Midbrain (tissue), 1 donor: ENCODE data around the gene ACLY.
A peak's percentile ranks its signal among the peaks of the same experiment; 100 is the strongest.
"Not testable (repeated sequence)": the region's sequence is repeated elsewhere in the genome, so short reads cannot be mapped to it uniquely, and the experiment has no call there.

ENCODE experiments used
- DNase-seq: peaks from one replicate; lab custom pipeline; 2025; lab: John Stamatoyannopoulos, UW

ACLY gene

DNA sequence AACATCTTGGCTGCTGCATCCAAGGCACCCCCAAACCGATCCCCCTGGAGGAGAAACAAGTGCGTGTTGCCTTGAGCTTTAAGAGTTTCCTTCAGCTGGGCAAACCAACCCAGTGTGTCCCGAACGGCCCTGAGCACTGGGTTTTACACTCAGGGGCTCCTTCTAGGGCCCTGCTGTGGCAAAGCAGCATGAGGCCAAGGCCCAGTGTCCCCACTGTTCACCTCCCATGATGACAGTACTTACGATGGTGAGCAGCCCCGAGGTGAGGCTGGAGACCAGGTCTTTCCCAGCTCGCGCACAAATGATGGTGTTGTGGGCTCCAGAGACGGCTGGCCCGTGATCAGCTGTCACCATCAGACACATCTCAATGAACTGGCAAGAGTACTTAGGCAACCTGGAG is 47.0 kb downstream of the ACLY start:
- DNase-seq = no peak

- DNase-seq = no peak
Measured at GRCh38 chr17:41870627-41871026, 48.1 kb downstream of the ACLY start.

- DNase-seq = no peak
Measured at GRCh38 chr17:41870097-41870496, 48.7 kb downstream of the ACLY start.

- DNase-seq = no peak
Measured at GRCh38 chr17:41869426-41869825, 49.3 kb downstream of the ACLY start.

- no peak for DNase-seq
Measured at GRCh38 chr17:41868568-41868967, 50.2 kb downstream of the ACLY start.

DNA sequence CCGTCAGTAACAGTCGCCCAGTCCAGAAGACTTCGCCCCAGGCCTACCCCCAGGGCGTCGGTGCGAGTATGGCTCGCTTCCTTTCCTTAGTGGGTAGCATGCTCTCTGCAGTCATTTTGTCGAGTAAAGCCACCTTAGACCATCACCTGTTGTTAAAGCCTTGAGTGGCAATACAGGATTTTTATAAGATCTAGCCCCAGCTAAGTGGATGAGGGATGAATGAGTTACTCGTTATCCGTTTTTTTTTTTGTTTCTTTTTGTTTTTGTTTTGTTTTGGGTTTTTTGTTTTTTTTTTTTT is 53.2 kb downstream of the ACLY start:
- DNase-seq = no peak

DNA sequence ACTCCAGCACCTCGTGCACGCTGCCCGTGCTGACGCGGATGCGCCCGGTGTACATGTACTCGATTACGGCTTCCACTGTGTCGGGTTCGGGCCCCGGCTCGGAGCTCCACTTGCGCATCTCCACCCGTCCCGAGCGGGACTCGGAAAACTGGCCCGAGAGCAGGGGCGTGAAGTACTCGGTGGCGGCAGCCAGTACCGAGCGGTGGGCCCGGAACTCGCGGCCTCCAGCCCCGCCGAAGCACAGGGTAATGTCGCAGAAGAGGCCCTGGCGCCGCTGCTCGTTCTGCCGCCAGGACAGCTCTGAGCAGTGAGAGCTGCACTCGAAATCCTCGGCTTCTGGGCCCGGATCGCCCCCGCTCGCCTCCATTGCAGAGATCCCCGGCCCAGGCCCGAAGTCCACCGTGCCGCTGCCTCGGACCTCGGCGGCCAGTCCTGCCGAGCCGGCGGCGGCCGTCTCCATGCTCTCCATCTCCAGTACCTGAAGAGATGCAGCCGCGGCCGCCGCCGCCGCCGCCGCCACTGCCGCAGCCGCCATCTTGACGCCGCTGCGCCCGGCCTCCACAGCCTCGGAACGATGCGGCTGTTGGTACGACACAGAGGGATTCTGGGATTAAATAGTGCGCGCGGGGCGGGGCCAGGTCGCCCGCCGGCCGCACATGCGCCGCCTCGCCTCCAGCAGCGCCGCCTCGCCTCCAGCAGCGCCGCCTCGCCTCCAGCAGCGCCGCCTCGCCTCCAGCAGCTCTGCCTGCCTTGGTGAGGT is 53.7 kb downstream of the ACLY start, which contains the start of gene KLHL11:
KLHL11 (minus strand) TSS at position 588 of the 760 bp plus-strand sequence; CDS start at position 535, 53 bp downstream.
- peak; percentile 90 for DNase-seq

- no peak for DNase-seq
Measured at GRCh38 chr17:41864498-41864835, 54.3 kb downstream of the ACLY start.

- no peak for DNase-seq
Measured at GRCh38 chr17:41863074-41863848, 55.5 kb downstream of the ACLY start.

DNA sequence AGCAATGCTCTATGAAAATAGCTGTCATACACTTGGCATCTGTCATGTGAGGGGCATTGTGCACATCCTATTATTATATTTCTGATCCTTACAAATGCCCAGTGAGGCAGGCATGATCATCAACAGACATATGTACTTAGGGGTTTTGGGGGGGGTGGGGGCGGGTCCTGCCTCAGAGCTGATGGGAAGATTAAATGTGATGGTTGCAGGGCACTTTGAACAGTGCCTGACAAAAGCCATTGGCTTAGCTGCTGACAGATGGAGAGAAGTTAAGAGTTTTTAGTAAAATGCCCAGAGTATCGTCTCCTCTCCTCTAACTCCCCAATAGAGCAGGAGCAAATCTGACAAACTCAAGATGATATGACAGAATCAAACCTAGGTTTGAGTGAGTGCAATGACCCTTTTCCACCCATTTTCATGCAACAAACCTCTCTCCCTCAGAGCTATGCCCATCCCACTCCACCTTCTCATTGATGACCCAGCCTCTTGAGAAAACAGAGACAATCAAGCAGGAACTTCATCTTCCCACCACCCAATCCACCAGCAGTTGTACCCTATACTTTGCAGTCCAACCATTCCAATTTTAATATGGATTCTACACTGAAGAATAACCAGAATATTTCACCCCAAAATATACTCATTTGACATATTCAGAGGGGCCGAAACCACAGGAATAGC is 58.4 kb downstream of the ACLY start:
- DNase-seq = no peak

GRCh38 chr17:41851382-41851781 is 67.4 kb downstream of the ACLY start:
- DNase-seq = not testable (repeated sequence)

DNA sequence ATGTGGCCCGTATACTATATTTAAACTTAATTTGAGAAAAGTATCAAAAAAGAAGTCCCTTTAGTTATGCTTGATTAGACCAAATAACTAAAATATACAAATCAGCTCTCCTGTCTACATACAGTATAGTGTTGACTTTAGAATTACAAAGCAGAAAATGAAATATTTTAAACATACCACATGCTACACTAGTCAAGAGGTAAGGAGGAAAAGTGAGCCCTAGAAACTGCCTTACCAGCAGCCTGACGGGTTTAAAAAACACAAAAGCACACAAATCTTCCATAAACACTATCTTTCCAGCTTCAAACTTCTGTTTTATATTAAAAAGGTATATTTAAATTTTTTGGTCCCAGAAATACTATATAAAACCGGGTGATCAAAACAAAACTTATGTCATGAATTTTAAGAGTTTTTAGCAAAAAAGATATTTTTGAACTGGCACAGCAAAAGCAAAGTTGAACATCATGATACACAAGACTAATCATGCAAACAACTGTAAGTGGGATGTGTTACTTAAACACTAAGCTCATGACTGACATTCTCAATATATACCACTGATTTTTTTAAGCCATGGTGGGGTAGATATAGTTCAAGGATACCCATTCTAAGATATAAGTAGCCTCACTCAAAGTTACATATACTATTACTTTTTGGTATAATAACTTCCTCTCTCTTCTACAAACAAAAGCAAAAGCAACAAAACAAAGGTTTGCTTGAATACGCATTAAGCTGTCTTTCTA is 69.3 kb downstream of the ACLY start:
- no peak for DNase-seq

DNA sequence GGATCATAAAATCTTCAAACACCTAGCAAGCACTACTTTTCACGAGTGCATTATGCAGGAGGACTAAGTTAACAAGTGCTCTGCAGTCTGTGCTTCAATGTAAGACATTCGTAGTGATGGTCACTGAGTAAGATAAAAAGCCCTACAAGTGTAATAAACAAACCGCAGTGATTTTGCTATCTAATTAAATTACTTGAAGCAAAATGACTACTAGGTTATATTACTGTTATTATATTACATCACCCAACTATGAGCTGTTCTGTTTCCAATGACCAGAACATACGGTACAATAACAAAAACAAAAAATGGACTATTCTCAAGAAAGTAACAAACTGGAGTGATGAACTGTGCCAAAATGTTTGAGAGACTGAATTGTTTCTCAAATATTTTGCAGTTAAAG is 70.0 kb downstream of the ACLY start:
- no peak for DNase-seq

- DNase-seq = no peak
Measured at GRCh38 chr17:41844971-41845370, 73.8 kb downstream of the ACLY start.

DNA sequence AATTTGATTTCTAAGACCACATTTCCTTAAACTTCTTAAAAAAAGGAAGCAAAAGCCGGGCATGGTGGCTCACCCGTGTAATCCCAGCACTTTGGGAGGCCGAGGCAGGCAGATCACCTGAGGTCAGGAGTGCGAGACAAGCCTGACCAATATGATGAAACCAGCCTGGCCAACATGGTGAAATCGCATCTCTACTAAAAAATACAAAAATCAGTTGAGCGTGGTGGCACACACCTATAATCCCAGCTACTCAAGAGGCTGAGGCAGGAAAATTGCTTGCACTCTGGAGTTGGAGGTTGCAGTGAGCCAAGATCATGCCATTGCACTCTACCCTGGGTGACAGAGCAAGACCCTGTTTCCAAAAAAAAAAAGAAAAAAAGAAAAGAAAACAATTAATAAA is 78.0 kb downstream of the ACLY start:
- not testable (repeated sequence) for DNase-seq

GRCh38 chr17:41839448-41839847 is 79.3 kb downstream of the ACLY start:
- DNase-seq = not testable (repeated sequence)

DNA sequence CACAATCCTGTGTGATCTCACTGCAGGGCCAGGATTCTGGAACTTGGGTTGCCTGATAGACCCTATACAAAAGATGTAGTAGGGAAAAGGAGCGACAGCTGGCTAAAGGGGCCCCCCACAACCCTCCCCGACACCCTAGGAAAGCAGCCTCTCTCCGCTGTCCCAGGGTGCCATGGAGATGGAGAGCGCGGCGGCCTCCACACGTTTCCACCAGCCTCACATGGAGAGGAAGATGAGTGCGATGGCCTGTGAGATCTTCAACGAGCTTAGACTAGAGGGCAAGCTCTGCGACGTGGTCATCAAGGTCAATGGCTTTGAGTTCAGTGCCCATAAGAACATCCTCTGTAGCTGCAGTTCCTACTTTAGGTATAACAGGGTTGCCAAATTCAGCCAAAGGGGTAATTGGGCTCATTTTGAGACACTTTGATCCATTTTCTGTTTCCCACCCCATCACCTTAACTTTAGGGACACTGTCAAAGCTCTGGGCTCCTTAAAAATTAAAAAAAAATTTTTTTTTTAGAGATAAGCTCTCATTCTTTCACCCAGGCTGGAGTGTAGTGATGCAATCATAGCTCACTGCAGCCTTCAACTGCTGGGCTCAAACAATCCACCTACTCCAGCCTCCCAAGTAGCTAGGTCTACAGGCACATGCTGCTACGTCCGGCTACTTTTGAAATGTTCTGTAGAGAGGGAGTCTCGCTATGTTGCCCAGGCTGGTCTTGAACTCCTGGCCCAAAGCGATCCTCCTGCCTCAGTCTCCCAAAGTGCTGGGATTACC is 80.8 kb downstream of the ACLY start, which contains the start of gene KLHL10:
KLHL10 (plus strand) TSS at position 65 of the 778 bp plus-strand sequence; CDS start at position 173, 108 bp downstream.
- DNase-seq = no peak

GRCh38 chr17:41836550-41837196 is 82.1 kb downstream of the ACLY start:
- DNase-seq = no peak

- peak; percentile 65 for DNase-seq
Measured at GRCh38 chr17:41835800-41836549, 82.8 kb downstream of the ACLY start, which contains the start of gene NT5C3B. TSS of gene NT5C3B (minus strand) at chr17:41836232. CDS start at chr17:41836193, 39 bp downstream.

DNA sequence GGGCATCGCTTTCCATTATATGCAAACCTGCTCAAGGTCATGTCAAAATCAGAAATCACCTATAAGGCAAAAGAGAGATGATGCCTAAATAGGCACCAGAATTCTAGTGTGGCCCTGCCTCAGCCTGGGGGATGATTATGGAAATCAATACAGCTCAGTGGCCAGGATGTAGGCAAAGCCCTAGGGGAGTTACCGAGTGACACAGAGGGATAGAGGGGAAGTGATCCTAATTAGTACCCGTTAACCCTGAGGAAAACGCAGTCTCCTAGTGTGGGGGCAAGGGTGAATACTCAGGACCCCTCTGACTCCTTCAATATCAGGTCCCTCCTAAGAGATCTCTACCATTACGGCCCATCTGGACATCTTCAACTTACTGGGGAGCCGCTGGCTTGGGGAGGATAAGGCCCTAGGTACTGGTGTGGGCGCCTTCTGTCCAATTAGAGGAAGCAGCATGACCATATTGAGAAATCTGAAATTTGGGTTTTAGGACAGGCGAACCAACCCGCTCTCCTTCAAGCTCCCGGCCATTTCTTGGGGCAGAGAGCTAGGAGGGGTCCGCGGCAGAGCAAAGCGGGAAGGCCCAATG is 83.4 kb downstream of the ACLY start:
- no peak for DNase-seq
